ENCODE results near the gene GRID2. TPM values are rescaled to one million over a fixed set of nuclear protein-coding genes. Genes with fewer than 3 reads are reported as not detected.

GRID2 gene
- total RNA-seq, 3 donors from 2014 or later = 0.44 TPM; not detected in 2

GRCh38 chr4:92646826-92647225, 343.1 kb downstream of the GRID2 start:
- H3K4me3 ChIP-seq = no peak overlapping the region
- ATAC-seq = no peak

GRCh38 chr4:92651536-92651935, 347.8 kb downstream of the GRID2 start:
- no peaks in the 10 kb centered on the region for H3K36me3 ChIP-seq (ENCODE audit: low read depth)
- no peaks in the 10 kb centered on the region for H3K9me3 ChIP-seq
- H3K4me1 ChIP-seq (ENCODE audit: low read depth) = no peaks in the 10 kb centered on the region
- no peak for TF ChIP-seq CTCF (IDR thresholded peaks at IDR 0.05)
- H3K4me3 ChIP-seq = no peak overlapping the region
- intact Hi-C loops (cut with DNase I, micrococcal nuclease) = no loop called here
- DNase-seq (no peak), ATAC-seq (no peak)

More at GRCh38 chr4:92646826-92647225, 343.1 kb downstream of the GRID2 start:
- no peak for DNase-seq
- intact Hi-C loops (cut with DNase I, micrococcal nuclease) = no loop called here
- Histone ChIP-seq H3K9me3 (no peaks in the 10 kb centered on the region), H3K36me3 (ENCODE audit: low read depth) (no peaks in the 10 kb centered on the region), H3K4me1 (ENCODE audit: low read depth) (no peaks in the 10 kb centered on the region)
- no peak for TF ChIP-seq CTCF (IDR thresholded peaks at IDR 0.05)

- TF ChIP-seq CTCF (IDR thresholded peaks at IDR 0.05) = no peak
- intact Hi-C loops (cut with DNase I, micrococcal nuclease) = no loop called here
- H3K4me1 ChIP-seq (ENCODE audit: low read depth) = no peaks in the 10 kb centered on the region
- DNase-seq (no peak), ATAC-seq (no peak)
- H3K4me3 ChIP-seq = no peak overlapping the region
- no peaks in the 10 kb centered on the region for H3K36me3 ChIP-seq (ENCODE audit: low read depth)
- H3K9me3 ChIP-seq = no peaks in the 10 kb centered on the region
Measured at GRCh38 chr4:92654084-92654483, 350.3 kb downstream of the GRID2 start.

- TF ChIP-seq CTCF (IDR thresholded peaks at IDR 0.05) = no peak
- intact Hi-C loops (cut with DNase I, micrococcal nuclease) = no loop called here
Measured at GRCh38 chr4:92657695-92658094, 353.9 kb downstream of the GRID2 start.

GRCh38 chr4:92658318-92658717, 354.6 kb downstream of the GRID2 start:
- no peaks in the 10 kb centered on the region for H3K9me3 ChIP-seq
- no peaks in the 10 kb centered on the region for H3K36me3 ChIP-seq (ENCODE audit: low read depth)
- no peak for TF ChIP-seq CTCF (IDR thresholded peaks at IDR 0.05)
- no peaks in the 10 kb centered on the region for H3K4me1 ChIP-seq (ENCODE audit: low read depth)
- no peak for DNase-seq
- intact Hi-C loops (cut with DNase I, micrococcal nuclease) = no loop called here
- no peak for ATAC-seq
- H3K4me3 ChIP-seq = no peak overlapping the region

More at GRCh38 chr4:92657695-92658094, 353.9 kb downstream of the GRID2 start:
- ATAC-seq = no peak
- Histone ChIP-seq H3K36me3 (ENCODE audit: low read depth) (no peaks in the 10 kb centered on the region), H3K4me3 (no peak overlapping the region), H3K4me1 (ENCODE audit: low read depth) (no peaks in the 10 kb centered on the region), H3K9me3 (no peaks in the 10 kb centered on the region)
- DNase-seq = no peak

- Histone ChIP-seq H3K9me3 (no peaks in the 10 kb centered on the region), H3K4me3 (no peak overlapping the region), H3K4me1 (ENCODE audit: low read depth) (no peaks in the 10 kb centered on the region), H3K36me3 (ENCODE audit: low read depth) (no peaks in the 10 kb centered on the region)
- no peak for DNase-seq
- intact Hi-C loops (cut with DNase I, micrococcal nuclease) = no loop called here
- no peak for ATAC-seq
- no peak for TF ChIP-seq CTCF (IDR thresholded peaks at IDR 0.05)
Measured at GRCh38 chr4:92677805-92678204, 374.0 kb downstream of the GRID2 start.

Data from mucosa of descending colon (tissue), 3 donors.